Small intestine (tissue), 7 donors: ENCODE results near the gene DUSP5. TPM values are rescaled to one million over a fixed set of nuclear protein-coding genes. Genes with fewer than 3 reads are reported as not detected.

Source experiments
- DNase-seq, 2 donors: peaks; one replicate each; pipeline versions ENCODE4 v3.0.0 to v3.0.0-alpha.2; 2013
- FAIRE-seq: peaks from 2 replicates; lab custom pipeline; 2012; peaks lifted over from hg19 to GRCh38; lab: Jason Lieb, UNC
- H3K27ac ChIP-seq, 3 donors: one replicate each; pipeline ENCODE4 v1.5.1; 2013; ENCODE audit warnings: low read length in 2 of 3, mild to moderate bottlenecking in 2 of 3, control low read depth in 1 of 3, inconsistent platforms in 1 of 3, low read depth in 1 of 3, moderate library complexity in 1 of 3
- H3K27me3 ChIP-seq, 3 donors: one replicate each; pipeline ENCODE4 v1.6.1; 2013; ENCODE audit warnings: low read length in 3 of 3, inconsistent platforms in 1 of 3; ENCODE audit not compliant: control insufficient read depth in 3 of 3, insufficient read depth in 3 of 3
- H3K36me3 ChIP-seq, 3 donors: one replicate each; pipeline ENCODE4 v1.6.1; 2013; ENCODE audit warnings: low read length in 3 of 3, inconsistent platforms in 1 of 3, low read depth in 1 of 3, mild to moderate bottlenecking in 1 of 3, moderate library complexity in 1 of 3; ENCODE audit not compliant: control insufficient read depth in 3 of 3, insufficient read depth in 2 of 3
- H3K4me1 ChIP-seq, 3 donors: one replicate each; pipeline ENCODE4 v1.6.1; 2013; ENCODE audit warnings: low read length in 2 of 3, inconsistent platforms in 1 of 3, low read depth in 1 of 3, mild to moderate bottlenecking in 1 of 3, moderate library complexity in 1 of 3; ENCODE audit not compliant: control insufficient read depth in 3 of 3, insufficient read depth in 2 of 3
- H3K4me3 ChIP-seq, 3 donors: one replicate each; pipeline ENCODE4 v1.5.1; 2013; ENCODE audit warnings: low read length in 3 of 3, control low read depth in 1 of 3, inconsistent platforms in 1 of 3, low read depth in 1 of 3, mild to moderate bottlenecking in 1 of 3, moderate library complexity in 1 of 3
- H3K9me3 ChIP-seq, 2 donors: one replicate each; pipeline ENCODE4 v1.6.1; 2013; ENCODE audit warnings: low read depth in 1 of 2, low read length in 1 of 2; ENCODE audit not compliant: control insufficient read depth in 2 of 2, insufficient read depth in 1 of 2
- WGBS, 3 donors: extraction: QIAGEN DNeasy Blood & Tissue Kit; methylation state at CpG; one replicate each; pipeline ENCODE4 v1.1.7; 2013; 5-methylcytosine and 5-hydroxymethylcytosine counted together
- polyA plus RNA-seq, 4 donors: library from polyadenylated mRNA; stranded (reverse) in 3 of 4; unstranded in 1 of 4; fragments of 200-250 nt in 3 of 4; fragments of 120-200 nt in 1 of 4; gene quantifications; one replicate each; pipeline versions ENCODE4 v1.2.1 to v1.2.3, GENCODE V29; 2013
- donor health status: healthy with polysubstance abuse.
- donor health status: control.
- donor health status: control.
- donor health status: Bipolar disorder and iron deficiency.
- donor health status: healthy.

Gene DUSP5
- polyA plus RNA-seq, 4 donors: 8.3 to 41.9 (median 24.0) TPM

DNA sequence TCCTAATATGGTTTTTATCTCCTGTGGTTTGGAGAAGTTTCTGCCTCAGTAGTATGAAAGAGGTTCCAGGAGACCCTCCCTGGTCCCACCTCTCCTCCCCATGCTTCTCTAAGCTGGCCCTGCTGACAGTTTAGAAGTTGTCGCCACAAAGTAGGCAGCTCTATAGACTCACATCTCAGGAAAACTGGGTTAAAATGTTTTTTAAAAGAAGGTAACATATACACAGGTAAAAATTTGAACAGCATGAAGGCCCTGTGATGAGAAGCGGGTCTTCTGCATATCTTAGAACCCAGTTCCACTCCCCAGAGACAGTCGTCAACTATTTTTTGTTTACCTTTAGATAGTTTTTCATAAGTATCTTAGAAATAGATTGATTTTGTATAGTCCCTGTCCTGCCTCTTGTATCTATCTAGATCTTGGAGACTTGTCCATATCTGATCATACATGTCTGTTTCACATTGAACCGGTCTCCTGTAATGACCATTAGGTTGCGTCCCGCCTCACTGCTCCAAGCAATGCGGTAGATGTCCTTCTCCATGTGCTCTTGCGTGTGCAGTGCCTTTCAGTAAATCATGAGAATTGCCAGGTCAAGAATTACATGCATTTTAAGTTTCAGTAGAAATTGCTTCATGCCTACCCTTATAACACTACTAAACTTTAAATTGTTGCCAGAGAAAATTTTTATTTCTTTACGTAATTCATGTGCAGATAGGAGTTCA, 2.2 kb downstream of the DUSP5 start:
- Histone ChIP-seq H3K9me3 (no peaks in the 10 kb centered on the region), H3K4me1 (peaks cover 14 to 64% (median 19%) of the 10 kb centered on the region in 3 donors), H3K27me3 (peaks cover 0 to 10% (median 0%) of the 10 kb centered on the region in 3 donors), H3K27ac (peak overlapping the region in 2 of 3 donors; percentile 6 to 87), H3K36me3 (peaks cover 0 to 9% (median 8%) of the 10 kb centered on the region in 3 donors), H3K4me3 (peak overlapping the region in 2 of 3 donors; percentile 67 to 83)
- DNase-seq (no peak), FAIRE-seq (no peak)
- WGBS, 3 donors: 79 to 90% (median 83%) methylated on average over 9 of the region's 9 CpGs

DNA sequence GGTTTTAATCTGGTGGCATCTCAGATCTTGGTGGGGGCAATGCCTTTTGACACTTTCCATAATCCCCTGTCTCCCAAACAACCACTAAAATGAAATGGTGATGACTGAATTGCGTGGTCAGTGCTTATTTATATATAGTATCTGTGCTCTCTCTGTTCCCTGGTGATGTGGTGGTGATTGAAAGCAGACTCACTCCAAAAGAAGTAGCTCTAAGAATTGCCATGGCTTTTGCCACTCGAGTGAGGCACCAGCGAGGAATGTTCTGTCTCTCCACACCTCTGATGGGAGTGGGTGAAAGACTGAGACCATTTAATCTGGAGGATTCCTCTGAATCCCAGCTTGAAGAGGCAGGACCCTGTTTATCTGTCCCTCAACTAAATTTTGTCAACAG, 2.8 kb downstream of the DUSP5 start:
- DNase-seq: no peak
- WGBS, 3 donors: 55 to 62% (median 60%) methylated on average over 3 of the region's 3 CpGs
- Histone ChIP-seq H3K27ac (peak overlapping the region in 2 of 3 donors; percentile 59 to 71), H3K4me3 (peak overlapping the region in 2 of 3 donors; percentile 67 to 83), H3K36me3 (peaks cover 0 to 12% (median 9%) of the 10 kb centered on the region in 3 donors), H3K27me3 (peaks cover 0 to 10% (median 0%) of the 10 kb centered on the region in 3 donors), H3K9me3 (no peaks in the 10 kb centered on the region), H3K4me1 (peaks cover 14 to 66% (median 21%) of the 10 kb centered on the region in 3 donors)
- no peak for FAIRE-seq

DNA sequence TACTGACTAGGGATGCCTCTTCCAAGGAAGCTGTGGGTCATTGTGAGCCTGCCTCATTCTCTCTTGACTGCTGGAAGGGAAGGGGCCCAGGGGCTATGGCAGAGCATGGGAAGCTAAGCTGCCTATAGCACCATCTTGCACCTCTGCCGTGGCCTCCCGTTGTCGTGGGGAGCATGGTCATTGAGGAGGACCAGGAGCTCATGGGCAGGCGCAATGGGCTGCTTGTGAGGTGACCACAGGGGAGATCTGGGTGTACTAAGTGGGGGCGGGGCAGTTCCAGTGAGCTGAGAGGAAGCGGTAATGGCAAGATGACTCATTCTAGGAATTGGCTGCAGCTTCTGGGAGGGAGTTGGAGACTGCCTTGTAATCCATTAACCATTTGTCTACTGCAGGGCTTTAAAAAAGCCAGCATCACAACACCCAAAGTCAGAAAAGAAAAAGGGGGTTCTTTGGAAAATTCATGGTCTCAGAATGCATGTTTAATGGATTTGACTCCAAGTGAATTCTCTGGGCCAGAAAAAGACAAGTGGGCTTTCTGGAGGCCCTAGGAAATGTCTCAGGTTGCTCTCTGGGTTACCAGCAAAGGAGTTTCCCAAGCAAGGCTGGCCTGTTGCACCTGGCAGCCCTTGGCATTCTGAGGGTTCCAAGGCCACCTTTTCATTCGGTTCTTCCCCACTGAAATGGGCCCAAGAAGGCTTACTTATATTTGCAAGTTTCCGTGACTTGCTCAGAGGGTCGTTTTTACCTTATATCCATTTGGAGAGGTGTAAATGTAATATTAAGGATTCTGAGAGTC, 3.6 kb downstream of the DUSP5 start:
- H3K27me3 ChIP-seq: peaks cover 0 to 10% (median 0%) of the 10 kb centered on the region in 3 donors
- peaks cover 0 to 18% (median 9%) of the 10 kb centered on the region in 3 donors for H3K36me3 ChIP-seq
- H3K4me3 ChIP-seq: peak overlapping the region in 1 of 3 donors; percentile 83
- H3K9me3 ChIP-seq: no peaks in the 10 kb centered on the region
- no peak for FAIRE-seq
- 16 to 23% (median 17%) methylated on average over 9 of the region's 9 CpGs for WGBS, 3 donors
- peaks cover 14 to 58% (median 24%) of the 10 kb centered on the region in 3 donors for H3K4me1 ChIP-seq
- peak; percentile 90 to 93 for DNase-seq
- H3K27ac ChIP-seq: peak overlapping the region; percentile 43 to 71 (median 59)

DNA sequence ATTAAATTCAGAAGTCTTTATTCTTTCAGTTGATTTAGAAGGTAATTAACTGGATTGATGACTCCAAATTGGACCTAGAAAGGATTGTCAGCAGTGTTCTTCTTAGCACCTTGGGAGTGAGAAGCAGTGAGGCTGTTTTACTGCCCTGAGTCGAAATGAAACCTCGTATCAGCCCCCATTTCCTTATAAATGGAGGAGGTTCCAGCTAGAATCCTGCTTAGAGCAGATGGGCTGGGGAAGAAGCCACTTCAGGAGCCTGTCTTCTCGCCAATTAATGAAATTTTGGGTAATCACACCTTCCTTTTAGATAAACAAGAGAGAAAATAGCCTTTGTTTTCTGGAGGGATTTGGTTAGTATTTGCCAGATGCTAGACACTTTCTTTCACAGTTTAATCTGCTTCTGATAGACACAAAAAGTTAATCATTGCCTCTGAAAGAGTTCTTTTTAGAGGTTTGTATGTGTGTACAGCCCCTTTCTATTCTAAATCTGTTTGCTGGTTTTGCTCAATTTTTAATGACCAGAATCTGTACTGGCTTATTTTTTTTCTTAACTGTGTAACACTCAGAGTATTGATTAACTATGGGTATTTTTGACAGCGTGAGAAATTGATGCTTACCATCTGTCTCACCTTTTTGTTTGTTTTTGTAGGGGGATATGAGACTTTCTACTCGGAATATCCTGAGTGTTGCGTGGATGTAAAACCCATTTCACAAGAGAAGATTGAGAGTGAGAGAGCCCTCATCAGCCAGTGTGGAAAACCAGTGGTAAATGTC, 4.6 kb downstream of the DUSP5 start:
- Histone ChIP-seq H3K27me3 (peaks cover 0 to 10% (median 0%) of the 10 kb centered on the region in 3 donors), H3K9me3 (no peaks in the 10 kb centered on the region), H3K4me3 (peak overlapping the region in 1 of 3 donors; percentile 22), H3K27ac (peak overlapping the region; percentile 44 to 79 (median 67)), H3K36me3 (peaks cover 0 to 27% (median 12%) of the 10 kb centered on the region in 3 donors), H3K4me1 (peaks cover 14 to 52% (median 21%) of the 10 kb centered on the region in 3 donors)
- 48 to 58% (median 50%) methylated on average over 6 of the region's 6 CpGs for WGBS, 3 donors
- FAIRE-seq (no peak), DNase-seq (peak in 1 of 2 donors; percentile 37)

DNA sequence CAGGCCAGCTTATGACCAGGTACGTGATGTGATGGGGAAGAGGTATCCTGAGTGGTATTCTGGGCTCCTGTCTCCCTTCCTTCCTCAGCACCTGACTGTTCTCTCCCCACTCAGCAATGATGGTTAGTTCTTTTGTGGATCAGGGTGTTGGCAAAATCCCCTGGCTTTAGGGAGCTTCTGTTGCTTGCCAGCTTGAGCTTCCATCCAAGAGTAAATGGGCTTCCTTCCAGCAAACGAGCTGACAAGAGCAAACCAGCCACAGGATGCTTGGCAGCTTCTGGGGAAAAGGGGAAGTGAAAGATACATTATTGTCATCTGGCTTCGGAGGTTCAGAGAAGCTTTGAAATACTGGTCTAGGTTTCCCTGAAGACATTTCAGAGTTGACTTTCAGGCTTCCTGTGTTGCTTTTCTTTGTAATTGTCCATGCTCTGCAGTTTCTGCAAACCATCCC, 5.2 kb downstream of the DUSP5 start:
- Histone ChIP-seq H3K4me1 (peaks cover 14 to 52% (median 21%) of the 10 kb centered on the region in 3 donors), H3K27me3 (peaks cover 0 to 10% (median 0%) of the 10 kb centered on the region in 3 donors), H3K4me3 (no peak overlapping the region), H3K9me3 (no peaks in the 10 kb centered on the region), H3K27ac (peak overlapping the region in 2 of 3 donors; percentile 67 to 79), H3K36me3 (peaks cover 2 to 33% (median 18%) of the 10 kb centered on the region in 3 donors)
- FAIRE-seq: no peak
- WGBS, 3 donors: 20 to 31% (median 25%) methylated on average over 3 of the region's 3 CpGs
- DNase-seq: peak in 1 of 2 donors; percentile 29

DNA sequence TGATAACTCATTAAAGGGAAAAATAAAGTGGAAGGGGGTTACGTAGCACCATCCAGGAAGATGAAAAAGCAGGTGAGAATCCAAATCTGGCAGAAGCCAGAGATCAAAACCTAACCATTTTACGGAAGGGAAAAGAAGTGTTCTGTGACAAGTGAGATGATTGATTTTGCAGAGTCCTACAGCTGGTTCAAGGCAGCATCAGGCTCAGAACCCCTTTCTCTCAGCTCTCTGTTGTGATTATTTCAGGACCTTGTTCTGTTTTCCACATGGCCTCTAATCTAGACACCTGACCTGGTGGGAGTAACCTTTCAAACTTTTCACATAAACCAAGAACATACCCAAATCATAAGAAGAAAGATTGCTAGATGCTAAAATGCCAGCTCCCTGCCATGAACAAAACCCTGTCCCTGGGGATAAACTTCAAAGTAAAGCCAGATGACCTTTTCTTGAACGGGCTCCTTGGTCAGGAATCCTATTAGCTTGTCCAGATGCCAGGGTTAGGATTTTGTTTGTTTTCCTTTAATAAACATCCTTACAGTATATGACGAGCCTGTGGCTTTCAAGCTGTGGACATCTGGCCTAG, 5.9 kb downstream of the DUSP5 start:
- FAIRE-seq: no peak
- no peak for DNase-seq
- WGBS, 3 donors: 39 to 55% (median 40%) methylated on average over 4 of the region's 4 CpGs
- Histone ChIP-seq H3K9me3 (no peaks in the 10 kb centered on the region), H3K36me3 (peaks cover 2 to 40% (median 24%) of the 10 kb centered on the region in 3 donors), H3K27me3 (peaks cover 0 to 7% (median 0%) of the 10 kb centered on the region in 3 donors), H3K4me1 (peaks cover 14 to 52% (median 21%) of the 10 kb centered on the region in 3 donors), H3K4me3 (no peak overlapping the region), H3K27ac (peak overlapping the region; percentile 42 to 79 (median 57))

DNA sequence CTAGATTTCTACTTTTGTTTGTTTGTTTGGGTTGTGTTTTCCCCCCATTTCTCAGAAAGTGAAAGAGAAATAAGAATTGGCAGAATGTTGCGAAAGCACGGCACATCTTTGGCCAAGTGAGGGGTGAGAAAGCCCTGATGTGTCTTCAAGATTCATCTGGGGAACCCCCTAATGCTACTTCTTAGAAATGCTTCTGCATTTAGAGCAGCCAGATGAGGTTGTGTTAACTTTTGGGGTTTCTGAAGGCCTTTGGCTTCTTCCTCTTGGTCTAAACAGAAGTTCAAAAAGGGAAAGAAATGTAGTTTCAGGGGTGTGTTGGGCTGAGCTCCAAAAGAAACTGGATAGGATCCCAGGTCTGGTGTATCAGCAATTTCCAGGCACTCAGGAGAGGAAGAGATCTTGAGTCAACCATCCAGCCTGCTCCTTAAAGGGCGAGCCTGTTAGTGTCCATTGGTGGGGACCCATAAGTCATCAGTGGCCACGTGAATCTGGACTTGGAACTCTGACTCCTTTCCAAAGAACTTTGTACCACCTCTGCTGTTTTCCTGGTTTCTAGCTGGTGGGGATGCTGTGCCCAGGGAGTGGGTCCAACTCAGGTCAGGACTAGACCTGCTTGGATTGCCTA, 6.5 kb downstream of the DUSP5 start:
- Histone ChIP-seq H3K27ac (peak overlapping the region; percentile 42 to 79 (median 77)), H3K36me3 (peaks cover 2 to 43% (median 25%) of the 10 kb centered on the region in 3 donors), H3K27me3 (peaks cover 0 to 2% (median 0%) of the 10 kb centered on the region in 3 donors), H3K9me3 (no peaks in the 10 kb centered on the region), H3K4me3 (no peak overlapping the region), H3K4me1 (peaks cover 14 to 46% (median 21%) of the 10 kb centered on the region in 3 donors)
- no peak for FAIRE-seq
- DNase-seq: peak; percentile 60 to 69
- WGBS, 3 donors: 12 to 17% (median 13%) methylated on average over 4 of the region's 4 CpGs
